Activated naive CD8-positive, alpha-beta T cell treated with anti-CD3 and anti-CD28 coated beads for 36 hours (primary cell): ENCODE data around the gene DNAH14. TPM values are rescaled to one million over a fixed set of nuclear protein-coding genes. Genes with fewer than 3 reads are reported as not detected.
"Not testable (repeated sequence)": the region's sequence is repeated elsewhere in the genome, so short reads cannot be mapped to it uniquely, and the experiment has no call there.

Experiments used
- DNase-seq: peaks from one replicate; pipeline ENCODE4 v3.0.0; 2021
- H3K27ac Mint-ChIP-seq: one replicate; pipeline ENCODE4 v1.8.0; 2022; ENCODE audit warnings: mild to moderate bottlenecking, moderate library complexity, mixed read lengths
- H3K27me3 Mint-ChIP-seq: one replicate; pipeline ENCODE4 v1.8.0; 2022; ENCODE audit warnings: mild to moderate bottlenecking, mixed read lengths
- H3K36me3 Mint-ChIP-seq: one replicate; pipeline ENCODE4 v1.8.0; 2021; ENCODE audit warnings: mild to moderate bottlenecking, mixed read lengths
- H3K4me1 Mint-ChIP-seq: one replicate; pipeline ENCODE4 v1.8.0; 2021; ENCODE audit warnings: mixed read lengths
- H3K4me3 Mint-ChIP-seq: one replicate; pipeline ENCODE4 v1.8.0; 2022; ENCODE audit warnings: mild to moderate bottlenecking, moderate library complexity, mixed read lengths
- H3K9me3 Mint-ChIP-seq: one replicate; pipeline ENCODE4 v1.8.0; 2022; ENCODE audit warnings: mixed read lengths
- total RNA-seq, 2 experiments: library from RNA; stranded (reverse); gene quantifications; one replicate each; pipeline ENCODE4 v1.2.3, GENCODE V29; 2021

Gene DNAH14
- total RNA-seq, 2 experiments from 2014 or later = 1.0 to 1.8 TPM

DNA sequence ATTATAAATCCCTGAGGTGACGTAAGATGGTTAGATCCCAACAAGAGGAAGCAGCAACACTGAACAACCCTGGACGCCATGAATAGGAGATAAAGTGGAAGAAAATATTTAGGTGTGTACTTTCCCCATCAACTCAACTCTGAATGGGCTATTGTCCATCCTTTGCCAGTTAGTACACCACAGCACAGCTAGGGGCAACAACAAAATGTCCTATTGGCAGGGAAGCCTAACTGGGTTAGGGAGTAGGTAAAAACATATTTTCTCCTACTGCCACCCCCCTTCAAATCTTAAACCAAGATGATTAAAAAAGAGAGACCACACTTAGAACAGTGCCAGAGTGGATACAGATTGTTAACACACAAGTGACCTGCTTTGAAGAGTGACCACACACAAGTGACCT is 278.3 kb downstream of the DNAH14 start:
- H3K4me3 Mint-ChIP-seq = no peak overlapping the region
- DNase-seq = no peak
- no peak overlapping the region for H3K27ac Mint-ChIP-seq
- peaks cover 11% of the 10 kb centered on the region for H3K27me3 Mint-ChIP-seq
- H3K36me3 Mint-ChIP-seq = peaks cover 3% of the 10 kb centered on the region
- H3K4me1 Mint-ChIP-seq = no peaks in the 10 kb centered on the region
- peaks cover 7% of the 10 kb centered on the region for H3K9me3 Mint-ChIP-seq

DNA sequence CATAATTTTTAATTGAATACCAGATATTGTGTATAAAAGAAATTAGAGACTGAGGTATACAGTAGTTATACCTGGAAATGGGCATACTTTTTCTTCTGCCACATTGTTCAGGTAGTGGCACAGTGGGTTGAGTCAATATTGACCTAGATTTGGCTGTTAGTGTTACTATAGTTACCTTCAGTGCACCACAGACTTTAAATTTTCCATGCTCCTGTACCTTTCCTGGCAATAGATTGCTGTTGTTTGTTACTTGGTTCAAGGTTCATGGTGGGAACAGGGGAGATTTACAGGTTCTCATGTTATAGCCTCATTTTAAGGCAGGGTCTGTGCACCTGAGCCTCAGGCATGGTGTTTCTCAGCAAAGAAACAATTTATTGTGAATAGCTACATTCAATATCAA is 279.7 kb downstream of the DNAH14 start:
- no peak for DNase-seq
- Mint-ChIP-seq H3K27me3 (peaks cover 11% of the 10 kb centered on the region), H3K4me1 (no peaks in the 10 kb centered on the region), H3K27ac (no peak overlapping the region), H3K36me3 (peaks cover 3% of the 10 kb centered on the region), H3K9me3 (peaks cover 7% of the 10 kb centered on the region), H3K4me3 (no peak overlapping the region)

DNA sequence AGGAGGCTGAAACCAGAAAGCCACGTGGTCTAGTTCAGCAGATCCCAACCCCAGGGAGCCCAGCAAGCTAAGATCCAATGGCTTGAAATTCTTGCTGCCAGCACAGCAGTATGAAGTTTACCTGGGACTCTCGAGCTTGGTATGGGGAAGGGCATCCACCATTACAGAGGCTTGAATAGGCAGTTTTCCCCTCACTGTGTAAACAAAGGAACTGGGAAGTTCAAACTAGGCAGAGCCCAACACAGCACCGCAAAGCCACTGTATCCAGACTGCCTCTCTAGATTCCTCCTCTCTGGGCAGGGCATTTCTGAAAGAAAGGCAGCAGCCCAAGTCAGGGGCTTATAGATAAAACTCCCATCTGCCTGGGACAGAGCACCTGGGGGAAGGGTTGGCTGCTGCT is 280.7 kb downstream of the DNAH14 start:
- not testable (repeated sequence) for H3K4me1 Mint-ChIP-seq, H3K27ac Mint-ChIP-seq, H3K36me3 Mint-ChIP-seq, DNase-seq, H3K9me3 Mint-ChIP-seq, H3K4me3 Mint-ChIP-seq
- H3K27me3 Mint-ChIP-seq = peaks cover 11% of the 10 kb centered on the region

DNA sequence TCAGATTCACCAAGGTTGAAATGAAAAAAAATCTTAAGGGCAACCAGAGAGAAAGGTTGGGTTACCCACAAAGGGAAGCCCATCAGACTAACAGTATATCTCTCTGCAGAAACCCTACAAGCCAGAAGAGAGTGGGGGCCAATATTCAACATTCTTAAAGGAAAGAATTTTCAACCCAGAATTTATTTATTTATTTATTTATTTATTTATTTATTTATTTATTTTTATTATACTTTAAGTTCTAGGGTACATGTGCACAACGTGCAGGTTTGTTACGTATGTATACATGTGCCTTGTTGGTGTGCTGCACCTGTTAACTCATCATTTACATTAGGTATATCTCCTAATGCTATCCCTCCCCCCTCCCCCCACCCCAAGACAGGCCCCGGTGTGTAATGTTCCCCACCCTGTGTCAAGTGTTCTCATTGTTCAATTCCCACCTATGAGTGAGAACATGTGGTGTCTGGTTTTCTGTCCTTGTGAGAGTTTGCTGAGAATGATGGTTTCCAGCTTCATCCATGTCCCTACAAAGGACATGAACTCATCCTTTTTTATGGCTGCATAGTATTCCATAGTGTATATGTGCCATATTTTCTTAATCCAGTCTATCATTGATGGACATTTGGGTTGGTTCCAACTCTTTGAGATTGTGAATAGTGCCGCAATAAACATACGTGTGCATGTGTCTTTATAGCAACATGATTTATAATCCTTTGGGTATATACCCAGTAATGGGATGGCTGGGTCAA is 282.4 kb downstream of the DNAH14 start:
- not testable (repeated sequence) for DNase-seq, H3K27ac Mint-ChIP-seq, H3K4me1 Mint-ChIP-seq, H3K9me3 Mint-ChIP-seq, H3K4me3 Mint-ChIP-seq, H3K36me3 Mint-ChIP-seq
- peaks cover 17% of the 10 kb centered on the region for H3K27me3 Mint-ChIP-seq

DNA sequence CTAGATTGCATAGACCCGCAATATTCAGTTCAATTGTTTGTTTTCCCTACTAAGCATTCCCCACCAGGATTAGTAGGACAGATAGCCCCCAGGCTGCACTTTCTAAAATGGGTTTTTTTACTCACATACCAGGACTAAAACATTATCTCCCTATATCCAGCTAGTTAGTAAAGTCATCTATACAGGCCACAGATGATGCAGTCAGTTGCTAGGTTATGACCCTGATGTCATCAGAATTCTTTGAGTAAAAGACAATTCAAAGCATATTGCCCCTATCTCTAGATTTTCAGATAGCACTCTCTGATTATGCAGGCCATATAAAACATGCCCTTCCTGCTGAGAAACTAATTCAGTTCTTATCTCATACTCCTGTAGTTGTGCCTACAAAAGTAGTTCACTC is 294.8 kb downstream of the DNAH14 start:
- Mint-ChIP-seq H3K9me3 (no peaks in the 10 kb centered on the region), H3K36me3 (no peaks in the 10 kb centered on the region), H3K4me1 (no peaks in the 10 kb centered on the region), H3K4me3 (no peak overlapping the region), H3K27ac (no peak overlapping the region), H3K27me3 (peaks cover 4% of the 10 kb centered on the region)
- no peak for DNase-seq

DNA sequence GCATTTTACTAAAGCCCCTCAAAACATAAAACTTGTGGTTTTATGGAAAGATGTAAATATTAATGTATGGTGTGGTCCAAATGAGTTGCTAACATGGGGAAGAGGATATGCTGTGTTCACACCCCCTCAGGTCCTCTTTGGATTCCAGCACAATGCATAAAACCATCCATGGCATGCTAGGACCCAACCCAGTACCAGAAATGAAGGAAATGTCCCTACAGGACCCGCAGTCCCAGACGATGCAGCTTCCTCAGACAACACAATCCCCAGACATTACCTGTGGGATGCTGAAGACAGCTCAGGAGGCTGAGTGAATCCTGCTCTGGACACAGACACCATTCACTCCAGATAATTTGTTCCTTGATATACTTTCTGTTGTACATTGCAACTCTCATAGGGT is 296.2 kb downstream of the DNAH14 start:
- Mint-ChIP-seq H3K27ac (no peak overlapping the region), H3K27me3 (peaks cover 4% of the 10 kb centered on the region), H3K4me3 (no peak overlapping the region), H3K9me3 (no peaks in the 10 kb centered on the region), H3K36me3 (no peaks in the 10 kb centered on the region), H3K4me1 (no peaks in the 10 kb centered on the region)
- no peak for DNase-seq

DNA sequence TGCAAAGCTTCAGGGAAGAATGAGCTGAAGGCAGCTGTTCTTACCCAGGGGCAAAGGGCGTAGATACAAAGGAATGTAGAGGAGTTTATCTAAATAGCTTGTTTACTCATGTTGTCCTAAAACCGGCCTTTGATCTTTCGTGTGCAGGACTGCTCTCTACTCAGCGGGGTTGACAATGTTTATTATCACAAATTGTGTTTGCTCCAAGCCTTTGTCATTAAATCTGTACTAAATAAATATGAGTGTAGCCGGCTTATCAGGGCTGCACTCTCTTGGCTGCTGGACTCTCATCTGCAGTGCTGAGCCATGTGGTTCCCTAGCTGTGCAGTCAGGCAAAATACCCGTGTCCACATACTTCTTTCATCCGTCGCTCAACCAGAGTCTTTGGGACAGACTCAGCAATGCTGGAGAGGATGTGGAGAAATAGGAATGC is 299.4 kb downstream of the DNAH14 start:
- peaks cover 2% of the 10 kb centered on the region for H3K9me3 Mint-ChIP-seq
- no peaks in the 10 kb centered on the region for H3K36me3 Mint-ChIP-seq
- H3K27ac Mint-ChIP-seq = no peak overlapping the region
- DNase-seq = no peak
- no peaks in the 10 kb centered on the region for H3K4me1 Mint-ChIP-seq
- H3K27me3 Mint-ChIP-seq = no peaks in the 10 kb centered on the region
- no peak overlapping the region for H3K4me3 Mint-ChIP-seq

DNA sequence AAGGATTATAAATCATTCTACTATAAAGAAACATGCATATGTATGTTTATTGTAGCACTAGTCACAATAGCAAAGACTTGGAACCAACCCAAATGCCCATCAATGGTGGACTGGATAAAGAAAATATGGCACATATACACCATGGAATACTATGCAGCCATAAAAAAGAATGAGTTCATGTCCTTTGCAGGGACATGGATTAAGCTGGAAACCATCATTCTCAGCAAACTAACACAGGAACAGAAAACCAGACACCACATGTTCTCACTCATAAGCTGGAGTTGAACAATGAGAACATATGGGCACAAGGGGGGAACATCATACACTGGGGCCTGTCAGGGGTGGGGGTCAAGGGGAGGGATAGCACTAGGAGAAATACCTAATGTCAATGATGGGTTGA is 300.0 kb downstream of the DNAH14 start:
- not testable (repeated sequence) for H3K36me3 Mint-ChIP-seq, H3K9me3 Mint-ChIP-seq, H3K27me3 Mint-ChIP-seq, H3K4me3 Mint-ChIP-seq, H3K4me1 Mint-ChIP-seq, DNase-seq, H3K27ac Mint-ChIP-seq

DNA sequence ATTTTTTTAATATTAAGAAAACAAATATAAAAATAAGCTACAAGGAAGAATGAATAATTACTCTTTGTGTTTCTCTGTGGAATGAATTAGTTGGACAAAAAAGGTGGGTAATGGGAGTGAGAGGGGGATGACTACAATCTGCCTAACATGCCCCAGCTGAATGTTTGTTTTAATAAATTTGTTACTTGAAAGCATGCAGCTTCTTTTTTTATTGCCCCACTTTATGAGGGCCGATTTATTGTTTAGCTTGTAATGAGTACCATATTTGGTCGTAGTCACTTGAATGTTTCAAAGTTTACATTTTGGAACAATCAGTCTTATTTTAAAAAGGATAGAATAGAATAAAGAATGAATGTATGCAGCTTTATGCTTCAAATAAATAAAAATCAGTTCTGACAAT is 301.0 kb downstream of the DNAH14 start:
- H3K4me3 Mint-ChIP-seq = no peak overlapping the region
- no peaks in the 10 kb centered on the region for H3K4me1 Mint-ChIP-seq
- peaks cover 4% of the 10 kb centered on the region for H3K9me3 Mint-ChIP-seq
- no peaks in the 10 kb centered on the region for H3K36me3 Mint-ChIP-seq
- H3K27ac Mint-ChIP-seq = no peak overlapping the region
- no peak for DNase-seq
- no peaks in the 10 kb centered on the region for H3K27me3 Mint-ChIP-seq

DNA sequence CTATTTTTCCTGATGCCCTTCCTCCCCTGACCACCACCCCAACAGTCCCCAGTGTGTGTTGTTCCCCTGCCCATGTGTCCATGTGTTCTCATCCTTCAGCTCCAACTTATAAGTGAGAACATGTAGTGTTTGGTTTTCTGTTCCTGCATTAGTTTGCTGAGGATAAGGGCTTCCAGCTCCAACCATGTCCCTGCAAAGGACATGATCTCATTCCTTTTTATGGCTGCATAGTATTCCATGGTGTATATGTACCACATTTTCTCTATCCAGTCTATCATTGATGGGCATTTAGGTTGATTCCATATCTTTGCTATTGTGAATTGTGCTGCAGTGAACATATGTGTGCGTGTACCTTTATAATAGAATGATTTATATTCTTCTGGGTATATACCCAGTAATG is 303.5 kb downstream of the DNAH14 start:
- peaks cover 11% of the 10 kb centered on the region for H3K9me3 Mint-ChIP-seq
- not testable (repeated sequence) for H3K4me1 Mint-ChIP-seq, H3K4me3 Mint-ChIP-seq, H3K36me3 Mint-ChIP-seq, H3K27me3 Mint-ChIP-seq, DNase-seq, H3K27ac Mint-ChIP-seq

DNA sequence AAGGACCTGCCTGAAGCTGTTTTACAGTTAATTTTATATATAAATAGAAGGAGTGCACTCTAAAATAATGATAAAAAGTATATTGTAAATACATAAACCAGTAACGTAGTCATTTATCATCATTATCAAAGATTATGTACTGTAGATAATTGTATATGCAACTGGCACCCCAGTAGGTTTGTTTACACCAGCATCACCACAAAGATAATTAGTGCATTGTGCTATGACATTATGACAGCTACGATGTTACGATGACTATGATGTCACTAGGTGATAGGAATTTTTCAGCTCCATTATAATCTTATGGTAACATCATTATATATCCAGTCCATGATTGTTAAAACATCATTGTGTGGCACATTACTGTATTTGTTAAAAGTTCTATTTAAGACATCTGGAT is 313.1 kb downstream of the DNAH14 start:
- no peak overlapping the region for H3K4me3 Mint-ChIP-seq
- no peak for DNase-seq
- peaks cover 2% of the 10 kb centered on the region for H3K36me3 Mint-ChIP-seq
- no peaks in the 10 kb centered on the region for H3K4me1 Mint-ChIP-seq
- H3K27ac Mint-ChIP-seq = no peak overlapping the region
- H3K9me3 Mint-ChIP-seq = peaks cover 12% of the 10 kb centered on the region
- peaks cover 32% of the 10 kb centered on the region for H3K27me3 Mint-ChIP-seq

DNA sequence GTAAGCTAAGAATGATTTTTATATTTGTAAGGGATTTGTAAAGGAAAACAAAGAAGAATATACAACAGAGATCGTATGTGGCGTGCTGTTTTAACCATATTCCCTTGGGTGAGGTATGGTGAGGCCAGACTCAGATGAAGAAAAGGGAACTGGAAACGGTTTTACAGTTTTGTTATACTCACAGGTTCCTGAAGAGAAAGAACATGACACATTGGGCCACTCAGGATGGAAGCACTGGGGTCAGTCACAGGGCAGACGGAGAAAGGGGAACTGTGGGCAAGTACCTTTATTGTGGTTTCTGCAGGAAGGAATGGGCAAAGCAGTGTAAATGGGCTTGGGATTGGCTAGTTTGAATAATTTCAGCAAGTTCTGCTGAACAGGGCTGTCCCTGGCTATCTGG is 321.0 kb downstream of the DNAH14 start:
- no peak overlapping the region for H3K4me3 Mint-ChIP-seq
- peaks cover 22% of the 10 kb centered on the region for H3K27me3 Mint-ChIP-seq
- no peak overlapping the region for H3K27ac Mint-ChIP-seq
- H3K36me3 Mint-ChIP-seq = no peaks in the 10 kb centered on the region
- H3K9me3 Mint-ChIP-seq = no peaks in the 10 kb centered on the region
- DNase-seq = no peak
- no peaks in the 10 kb centered on the region for H3K4me1 Mint-ChIP-seq

DNA sequence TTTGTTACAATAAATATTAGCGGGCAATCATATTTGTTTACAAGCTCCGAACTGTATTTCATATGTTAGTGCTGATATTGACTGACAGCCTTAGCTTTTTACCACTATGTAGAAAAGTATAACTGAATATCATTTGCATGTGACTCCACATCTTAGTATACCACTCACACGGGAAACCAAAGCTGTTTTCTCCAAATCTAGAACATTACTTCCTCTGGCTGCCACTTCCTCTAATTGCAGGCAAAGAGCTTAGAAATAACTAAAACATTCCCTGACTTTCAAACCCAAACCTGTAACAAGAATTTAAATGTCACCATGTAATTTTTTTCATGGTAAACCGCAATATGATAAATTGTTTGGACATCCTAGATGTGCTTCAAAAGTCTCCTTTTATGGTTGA is 323.7 kb downstream of the DNAH14 start:
- H3K9me3 Mint-ChIP-seq = no peaks in the 10 kb centered on the region
- DNase-seq = no peak
- no peaks in the 10 kb centered on the region for H3K4me1 Mint-ChIP-seq
- no peak overlapping the region for H3K27ac Mint-ChIP-seq
- no peaks in the 10 kb centered on the region for H3K36me3 Mint-ChIP-seq
- H3K27me3 Mint-ChIP-seq = peaks cover 21% of the 10 kb centered on the region
- H3K4me3 Mint-ChIP-seq = no peak overlapping the region

DNA sequence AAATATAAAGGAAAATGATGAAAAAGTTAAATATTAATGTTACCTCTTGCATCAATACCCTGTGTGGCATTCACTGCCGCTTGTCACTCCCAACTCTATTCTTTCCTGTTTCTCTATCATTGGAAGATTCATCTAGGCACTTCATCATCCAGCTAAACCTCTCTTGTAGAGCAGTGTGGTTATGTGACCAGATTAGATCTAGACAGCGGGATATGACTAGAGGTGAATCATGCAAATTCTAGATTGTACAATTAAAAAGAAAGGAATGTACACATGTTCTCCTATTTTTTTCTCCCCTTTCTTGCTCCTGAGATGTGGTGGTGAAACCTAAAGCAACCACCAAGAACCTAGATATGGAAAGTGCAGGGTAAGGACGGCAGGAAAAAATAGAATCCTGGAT is 324.3 kb downstream of the DNAH14 start:
- no peak for DNase-seq
- Mint-ChIP-seq H3K36me3 (no peaks in the 10 kb centered on the region), H3K9me3 (no peaks in the 10 kb centered on the region), H3K4me1 (no peaks in the 10 kb centered on the region), H3K4me3 (no peak overlapping the region), H3K27me3 (peaks cover 21% of the 10 kb centered on the region), H3K27ac (no peak overlapping the region)

DNA sequence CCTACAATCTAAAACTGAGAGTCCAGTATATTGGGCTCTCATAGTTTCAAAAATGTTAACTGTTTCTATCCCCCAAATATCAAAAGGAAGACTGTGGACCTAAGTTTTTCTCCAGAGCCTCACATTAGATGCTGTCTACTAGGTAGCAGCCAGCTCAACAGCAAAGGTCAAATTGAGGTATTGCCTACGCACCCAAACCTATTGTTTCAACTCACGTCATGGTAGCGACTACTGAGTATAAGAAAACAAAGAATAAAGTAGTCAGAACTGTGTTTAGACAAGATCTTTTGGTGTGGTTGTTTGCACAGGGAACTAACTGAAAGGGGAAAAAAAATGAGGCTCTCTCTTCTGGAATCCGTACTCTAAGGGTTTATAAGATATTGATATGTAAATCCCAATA is 325.2 kb downstream of the DNAH14 start:
- peaks cover 21% of the 10 kb centered on the region for H3K27me3 Mint-ChIP-seq
- H3K4me3 Mint-ChIP-seq = no peak overlapping the region
- DNase-seq = no peak
- H3K9me3 Mint-ChIP-seq = no peaks in the 10 kb centered on the region
- no peaks in the 10 kb centered on the region for H3K36me3 Mint-ChIP-seq
- no peaks in the 10 kb centered on the region for H3K4me1 Mint-ChIP-seq
- H3K27ac Mint-ChIP-seq = no peak overlapping the region

DNA sequence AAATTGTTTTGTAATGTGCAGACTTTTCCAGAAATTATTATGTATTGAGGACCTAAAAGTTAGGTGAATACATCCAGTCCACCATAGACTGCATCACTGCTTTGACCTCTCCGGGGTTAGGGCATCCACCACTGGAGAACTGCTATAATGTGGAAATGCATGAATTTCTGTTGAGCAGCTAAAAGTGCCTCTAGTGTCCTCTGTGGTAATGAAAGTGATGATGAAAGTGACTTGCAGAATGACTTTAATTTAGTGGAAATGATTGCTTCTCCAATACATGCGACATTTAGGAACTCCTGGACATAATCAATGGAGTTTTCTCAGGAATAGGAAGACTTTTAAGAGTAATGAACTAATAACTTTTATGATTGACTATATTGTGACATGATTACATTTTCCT is 327.6 kb downstream of the DNAH14 start:
- no peak overlapping the region for H3K4me3 Mint-ChIP-seq
- no peak overlapping the region for H3K27ac Mint-ChIP-seq
- H3K9me3 Mint-ChIP-seq = no peaks in the 10 kb centered on the region
- H3K36me3 Mint-ChIP-seq = no peaks in the 10 kb centered on the region
- H3K4me1 Mint-ChIP-seq = no peaks in the 10 kb centered on the region
- no peak for DNase-seq
- peaks cover 21% of the 10 kb centered on the region for H3K27me3 Mint-ChIP-seq
